Erythroblast (primary cell): Measurements from ENCODE around the gene BEX1.

Experiments
- GATA1 ChIP-seq: IDR thresholded peaks from 2 replicates; pipeline ENCODE4 v1.6.1; 2011; ENCODE audit warnings: low read depth, mild to moderate bottlenecking, control low read depth, low read length, moderate library complexity
- POLR2A ChIP-seq: IDR thresholded peaks from 2 replicates; pipeline ENCODE4 v1.6.1; 2011; ENCODE audit warnings: mild to moderate bottlenecking, low read length

DNA sequence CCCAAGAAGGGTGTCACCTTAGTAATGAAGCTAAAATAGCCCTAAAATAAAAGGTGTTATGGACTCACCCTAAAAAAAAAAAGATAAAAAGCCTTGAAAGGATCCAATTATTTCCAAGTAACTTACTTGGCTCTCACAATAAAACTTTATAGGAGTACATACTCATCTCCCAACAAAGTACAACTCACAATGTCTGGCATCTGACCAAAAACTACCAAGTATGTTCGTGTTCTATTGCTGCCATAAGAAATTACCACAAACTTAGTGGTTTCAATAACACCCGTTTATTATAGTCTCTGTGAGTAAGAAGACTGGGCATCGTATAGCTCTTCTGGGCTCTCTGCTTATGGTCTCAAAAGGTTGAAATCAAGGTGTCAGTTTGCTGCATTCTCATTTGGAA is 51.0 kb downstream of the BEX1 start:
- TF ChIP-seq POLR2A (no peak), GATA1 (no peak)
